GM12878 (cell line): Measurements from ENCODE around the gene TBX10. TPM values are rescaled to one million over a fixed set of nuclear protein-coding genes. Genes with fewer than 3 reads are reported as not detected.

ENCODE experiments used
- ASH2L ChIP-seq: fragments of 300-600, 200-600 bp; sonication (generic); IDR thresholded peaks from 2 replicates; pipeline ENCODE4 v1.6.1; 2017; ENCODE audit warnings: low read depth, mild to moderate bottlenecking, borderline replicate concordance
- CBX5 ChIP-seq: sonication (generic); IDR thresholded peaks from 2 replicates; pipeline ENCODE4 v1.6.1; 2016; ENCODE audit warnings: low read depth, moderate library complexity, mild to moderate bottlenecking, inconsistent platforms
- CHD1 ChIP-seq: IDR thresholded peaks from 2 replicates; pipeline ENCODE4 v1.6.1; 2012; ENCODE audit warnings: low read depth, low read length, improper control_type of control experiment
- CREB1 ChIP-seq: IDR thresholded peaks from 2 replicates; pipeline ENCODE4 v1.6.1; 2012; ENCODE audit warnings: low read depth, mild to moderate bottlenecking, inconsistent platforms
- E2F4 ChIP-seq: IDR thresholded peaks from 2 replicates; pipeline ENCODE4 v1.6.1; 2012; ENCODE audit warnings: low read depth, low read length, improper control_type of control experiment
- E4F1 ChIP-seq: fragments of 450-650 bp; IDR thresholded peaks from 2 replicates; pipeline ENCODE4 v1.6.1; 2018; ENCODE audit warnings: borderline replicate concordance, mild to moderate bottlenecking; ENCODE audit not compliant: partially characterized antibody
- EGR1 ChIP-seq, 2 experiments: IDR thresholded peaks; 1 replicate in 1 of 2; 2 replicates in 1 of 2; pipeline ENCODE4 v1.6.1; 2011 to 2012; ENCODE audit warnings: low read depth in 2 of 2, low read length in 2 of 2, borderline replicate concordance in 1 of 2, mild to moderate bottlenecking in 1 of 2, moderate library complexity in 1 of 2
- HSF1 ChIP-seq: fragments of 150-350 bp; IDR thresholded peaks from 2 replicates; pipeline ENCODE4 v1.6.1; 2014; ENCODE audit warnings: mild to moderate bottlenecking, low read depth, low read length
- MTA2 ChIP-seq: fragments of 450-650 bp; IDR thresholded peaks from 2 replicates; pipeline ENCODE4 v1.6.1; 2016; ENCODE audit warnings: low read depth, mild to moderate bottlenecking, moderate library complexity
- MXI1 ChIP-seq: fragments of 150-350 bp; IDR thresholded peaks from 2 replicates; pipeline ENCODE4 v1.6.1; 2011; ENCODE audit warnings: low read depth, mild to moderate bottlenecking, inconsistent platforms, low read length, improper control_type of control experiment
- NBN ChIP-seq: fragments of 450-650 bp; IDR thresholded peaks from 2 replicates; pipeline ENCODE4 v1.6.1; 2016
- POLR2AphosphoS2 ChIP-seq: IDR thresholded peaks from 2 replicates; pipeline ENCODE4 v1.6.1; 2011; ENCODE audit warnings: low read depth, mild to moderate bottlenecking, low read length, improper control_type of control experiment, moderate library complexity
- RB1 ChIP-seq: fragments of 450-650 bp; formaldehyde crosslinking; IDR thresholded peaks from 2 replicates; pipeline ENCODE4 v1.6.1; 2017; ENCODE audit warnings: mild to moderate bottlenecking, borderline replicate concordance
- SIX5 ChIP-seq: IDR thresholded peaks from 2 replicates; pipeline ENCODE4 v1.6.1; 2011; ENCODE audit warnings: mild to moderate bottlenecking, low read depth, low read length, moderate library complexity; ENCODE audit not compliant: severe bottlenecking
- STAT3 ChIP-seq: IDR thresholded peaks from 2 replicates; pipeline ENCODE4 v1.6.1; 2011; ENCODE audit warnings: low read depth, low read length, improper control_type of control experiment
- SUPT20H ChIP-seq: IDR thresholded peaks from 2 replicates; pipeline ENCODE4 v1.6.1; 2011; ENCODE audit warnings: low read depth, mild to moderate bottlenecking, low read length, moderate library complexity, borderline replicate concordance; ENCODE audit not compliant: control insufficient read depth
- TCF7 ChIP-seq: IDR thresholded peaks from 2 replicates; pipeline ENCODE4 v1.6.1; 2014; ENCODE audit warnings: antibody characterized with exemption, borderline replicate concordance
- WRNIP1 ChIP-seq: IDR thresholded peaks from 2 replicates; pipeline ENCODE4 v1.6.1; 2011; ENCODE audit warnings: low read depth, low read length, improper control_type of control experiment, borderline replicate concordance
- ZBTB4 ChIP-seq: fragments of 450-650 bp; formaldehyde crosslinking; IDR thresholded peaks from 2 replicates; pipeline ENCODE4 v1.4.0; 2022; ENCODE audit warnings: mild to moderate bottlenecking, moderate library complexity
- ZNF207 ChIP-seq: fragments of 450-650 bp; IDR thresholded peaks from 2 replicates; pipeline ENCODE4 v1.6.1; 2014; ENCODE audit warnings: antibody characterized with exemption, mild to moderate bottlenecking, borderline replicate concordance
- ZNF622 ChIP-seq: fragments of 450-650 bp; IDR thresholded peaks from 2 replicates; pipeline ENCODE4 v1.6.1; 2017; ENCODE audit warnings: mild to moderate bottlenecking, inconsistent platforms
- ZZZ3 ChIP-seq: IDR thresholded peaks from 2 replicates; pipeline ENCODE4 v1.6.1; 2011; ENCODE audit warnings: low read depth; ENCODE audit not compliant: control insufficient read depth, insufficient read length
- polyA plus RNA-seq, 11 experiments: library from polyadenylated mRNA; depleted of rRNA in 4 of 11; unstranded in 6 of 11; stranded (reverse) in 5 of 11; fragments of >200 nt; fragmentation: Nextera tagmentation in 4 of 11; fragmentation: Illumina TruSeq in 1 of 11; extraction: Ambion mirVana in 4 of 11; extraction: Trizol in 1 of 11; gene quantifications; 1 replicate in 1 of 11; 2 replicates in 10 of 11; pipeline versions ENCODE4 v1.2.1 to v1.2.3, GENCODE V29; 2011 to 2016; ENCODE audit warnings: inconsistent platforms in 2 of 11, missing spikeins in 2 of 11, low read depth in 1 of 11
- total RNA-seq, 4 experiments: library from RNA; depleted of rRNA in 3 of 4; stranded (reverse); fragments of >200 nt in 3 of 4; fragmentation: Illumina TruSeq in 1 of 4; extraction: Trizol in 1 of 4; gene quantifications; 2 replicates each; pipeline versions ENCODE4 v1.2.1 to v1.2.3, GENCODE V29; 2013 to 2021

Gene TBX10
- total and polyA plus RNA-seq, 10 of the 15 experiments (the other 5 are each of a cell fraction or from before 2014, with no cell fraction given), result 0.10 to 0.44 (median 0.20) TPM; not detected in 4

GRCh38 chr11:67629386-67630227, 10.0 kb downstream of the TBX10 start, which contains the start of gene NUDT8 (continued):
- no peak for TF ChIP-seq TCF7
- no peak for TF ChIP-seq SIX5
- no peak for TF ChIP-seq POLR2AphosphoS2
- TF ChIP-seq CBX5, result peak; percentile 55; the same call in 1 of the 2 replicates
- peak; percentile 90 for TF ChIP-seq MXI1
- TF ChIP-seq E4F1, result no peak
- TF ChIP-seq ASH2L, result no peak
- no peak for TF ChIP-seq ZZZ3
- peak; percentile 64 for TF ChIP-seq NBN
- TF ChIP-seq HSF1, result no peak
- peak; percentile 84; the same call in 1 of the 2 replicates for TF ChIP-seq RB1
- TF ChIP-seq WRNIP1, result no peak
- no peak for TF ChIP-seq ZBTB4 (CRISPR knock-in tag)
- TF ChIP-seq ZNF207, result peak; percentile 94
- TF ChIP-seq EGR1 (IDR thresholded peaks at IDR 0.05; ENCODE audit: borderline replicate concordance in 1 of 2, low read depth in 2 of 2, low read length in 2 of 2), result 0 out of 3 replicates have a peak, but pooled peaks of 1 of the 2 experiments have one; percentile 21
- TF ChIP-seq E2F4, result peak; percentile 80; the same call in 1 of the 2 replicates
- no peak for TF ChIP-seq STAT3
- TF ChIP-seq SUPT20H, result no peak
- no peak for TF ChIP-seq MTA2
- TF ChIP-seq ZNF622, result no peak
- TF ChIP-seq CREB1, result peak; percentile 71; the same call in 1 of the 2 replicates
- no peak for TF ChIP-seq CHD1
